ENCODE measurements around the gene LRGUK.

DNA sequence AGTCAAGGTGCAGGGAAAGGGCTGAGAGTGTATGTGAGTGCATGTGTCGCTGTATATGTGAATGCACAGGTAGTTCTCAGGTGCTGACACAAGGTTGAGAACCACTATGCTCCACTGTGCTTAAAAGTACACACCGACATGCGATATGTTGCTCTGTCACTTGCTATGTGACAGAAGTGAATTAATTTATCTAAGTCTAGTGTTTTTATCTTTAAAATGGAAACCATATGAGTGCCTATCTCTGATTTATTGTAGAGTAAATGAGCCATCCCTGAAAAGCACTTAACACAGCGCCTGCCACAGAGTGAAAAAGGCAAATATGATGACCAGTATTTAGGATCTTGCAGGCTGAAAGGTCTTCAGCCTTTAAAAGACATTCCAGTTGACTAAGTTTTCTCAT, 184.7 kb downstream of the LRGUK start:
- TF ChIP-seq POLR2A (IDR thresholded peaks at IDR 0.05) (no peak), POLR2AphosphoS5 (IDR thresholded peaks at IDR 0.05) (no peak)
- TF ChIP-seq, protein P1, sequence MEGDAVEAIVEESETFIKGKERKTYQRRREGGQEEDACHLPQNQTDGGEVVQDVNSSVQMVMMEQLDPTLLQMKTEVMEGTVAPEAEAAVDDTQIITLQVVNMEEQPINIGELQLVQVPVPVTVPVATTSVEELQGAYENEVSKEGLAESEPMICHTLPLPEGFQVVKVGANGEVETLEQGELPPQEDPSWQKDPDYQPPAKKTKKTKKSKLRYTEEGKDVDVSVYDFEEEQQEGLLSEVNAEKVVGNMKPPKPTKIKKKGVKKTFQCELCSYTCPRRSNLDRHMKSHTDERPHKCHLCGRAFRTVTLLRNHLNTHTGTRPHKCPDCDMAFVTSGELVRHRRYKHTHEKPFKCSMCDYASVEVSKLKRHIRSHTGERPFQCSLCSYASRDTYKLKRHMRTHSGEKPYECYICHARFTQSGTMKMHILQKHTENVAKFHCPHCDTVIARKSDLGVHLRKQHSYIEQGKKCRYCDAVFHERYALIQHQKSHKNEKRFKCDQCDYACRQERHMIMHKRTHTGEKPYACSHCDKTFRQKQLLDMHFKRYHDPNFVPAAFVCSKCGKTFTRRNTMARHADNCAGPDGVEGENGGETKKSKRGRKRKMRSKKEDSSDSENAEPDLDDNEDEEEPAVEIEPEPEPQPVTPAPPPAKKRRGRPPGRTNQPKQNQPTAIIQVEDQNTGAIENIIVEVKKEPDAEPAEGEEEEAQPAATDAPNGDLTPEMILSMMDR (IDR thresholded peaks at IDR 0.05), result no peak
